HepG2 (cell line): ENCODE results near the gene RHEBL1. TPM values are rescaled to one million over a fixed set of nuclear protein-coding genes. Genes with fewer than 3 reads are reported as not detected.

ENCODE experiments used
- CENPX ChIP-seq: sonication (generic); formaldehyde crosslinking; IDR thresholded peaks from 2 replicates; pipeline ENCODE4 v1.9.0; 2021; ENCODE audit warnings: mild to moderate bottlenecking, missing genetic modification reagents, moderate library complexity
- ELF4 ChIP-seq: sonication (generic); formaldehyde crosslinking; IDR thresholded peaks from 2 replicates; pipeline ENCODE4 v1.5.0; 2020; ENCODE audit warnings: missing genetic modification reagents, mild to moderate bottlenecking, moderate library complexity, borderline replicate concordance
- FOSL2 ChIP-seq: sonication (generic); formaldehyde crosslinking; IDR thresholded peaks from 2 replicates; pipeline ENCODE4 v1.4.0; 2020; ENCODE audit warnings: missing genetic modification reagents
- FOXC1 ChIP-seq: sonication (generic); formaldehyde crosslinking; IDR thresholded peaks from 2 replicates; pipeline ENCODE4 v1.8.0; 2022; ENCODE audit warnings: mild to moderate bottlenecking, missing genetic modification reagents, borderline replicate concordance
- HMGXB4 ChIP-seq, 2 experiments: sonication (generic) in 1 of 2; formaldehyde crosslinking in 1 of 2; IDR thresholded peaks; 2 replicates each; pipeline versions ENCODE4 v1.4.0 to v1.6.1; 2018 to 2020; ENCODE audit warnings: missing genetic modification reagents in 2 of 2, borderline replicate concordance in 1 of 2, low read depth in 1 of 2, mild to moderate bottlenecking in 1 of 2, missing biosample characterization in 1 of 2
- KLF16 ChIP-seq, 2 experiments: sonication (generic) in 1 of 2; formaldehyde crosslinking in 1 of 2; IDR thresholded peaks; 2 replicates each; pipeline versions ENCODE4 v1.6.1 to v1.8.0; 2016 to 2023; ENCODE audit warnings: missing genetic modification reagents in 2 of 2, missing compliant biosample characterization in 1 of 2
- MTA1 ChIP-seq: sonication (generic); formaldehyde crosslinking; IDR thresholded peaks from 2 replicates; pipeline ENCODE4 v1.4.0; 2020; ENCODE audit warnings: missing genetic modification reagents, mild to moderate bottlenecking, borderline replicate concordance
- MXD3 ChIP-seq: IDR thresholded peaks from 2 replicates; pipeline ENCODE4 v1.6.1; 2016; ENCODE audit warnings: mild to moderate bottlenecking, missing biosample characterization, missing genetic modification reagents
- NCOR1 ChIP-seq: fragments of 200-600 bp; sonication (generic); IDR thresholded peaks from 2 replicates; pipeline ENCODE4 v1.7.0; 2017; ENCODE audit warnings: antibody characterized with exemption, low read length, borderline replicate concordance
- NR0B2 ChIP-seq: sonication (generic); formaldehyde crosslinking; IDR thresholded peaks from 2 replicates; pipeline ENCODE4 v1.4.0; 2020; ENCODE audit warnings: mild to moderate bottlenecking, missing genetic modification reagents
- SMAD9 ChIP-seq: sonication (generic); formaldehyde crosslinking; IDR thresholded peaks from 2 replicates; pipeline ENCODE4 v1.5.1; 2020; ENCODE audit warnings: mild to moderate bottlenecking, missing genetic modification reagents
- SMARCE1 ChIP-seq: fragments of 450-650 bp; IDR thresholded peaks from 2 replicates; pipeline ENCODE4 v1.6.1; 2017; ENCODE audit warnings: borderline replicate concordance
- THAP7 ChIP-seq: sonication (generic); formaldehyde crosslinking; IDR thresholded peaks from 2 replicates; pipeline ENCODE4 v1.8.1; 2023; ENCODE audit warnings: mild to moderate bottlenecking, missing genetic modification reagents
- ZC3H13 ChIP-seq: sonication (generic); formaldehyde crosslinking; IDR thresholded peaks from 2 replicates; pipeline ENCODE4 v1.8.1; 2023; ENCODE audit warnings: mild to moderate bottlenecking, missing genetic modification reagents, moderate library complexity
- ZC3H4 ChIP-seq: sonication (generic); formaldehyde crosslinking; IDR thresholded peaks from 2 replicates; pipeline ENCODE4 v1.4.0; 2020; ENCODE audit warnings: missing genetic modification reagents, borderline replicate concordance
- ZMYM2 ChIP-seq: sonication (generic); formaldehyde crosslinking; IDR thresholded peaks from 2 replicates; pipeline ENCODE4 v1.8.0; 2022; ENCODE audit warnings: mild to moderate bottlenecking, missing genetic modification reagents
- ZNF12 ChIP-seq: sonication (generic); formaldehyde crosslinking; IDR thresholded peaks from 2 replicates; pipeline ENCODE4 v1.5.0; 2020; ENCODE audit warnings: missing genetic modification reagents
- ZNF503 ChIP-seq: sonication (generic); formaldehyde crosslinking; IDR thresholded peaks from 2 replicates; pipeline ENCODE4 v1.4.0; 2020; ENCODE audit warnings: missing genetic modification reagents
- ZNF564 ChIP-seq: sonication (generic); formaldehyde crosslinking; IDR thresholded peaks from 2 replicates; pipeline ENCODE4 v1.8.1; 2023; ENCODE audit warnings: mild to moderate bottlenecking, missing genetic modification reagents
- ZNF597 ChIP-seq: sonication (generic); formaldehyde crosslinking; IDR thresholded peaks from 2 replicates; pipeline ENCODE4 v1.5.0; 2020; ENCODE audit warnings: missing genetic modification reagents
- ZNF678 ChIP-seq: sonication (generic); formaldehyde crosslinking; IDR thresholded peaks from 2 replicates; pipeline ENCODE4 v1.4.0; 2020; ENCODE audit warnings: mild to moderate bottlenecking, missing genetic modification reagents
- ZNF713 ChIP-seq: sonication (generic); formaldehyde crosslinking; IDR thresholded peaks from 2 replicates; pipeline ENCODE4 v1.4.0; 2020; ENCODE audit warnings: mild to moderate bottlenecking, missing genetic modification reagents
- polyA plus RNA-seq, 8 experiments: library from polyadenylated mRNA; depleted of rRNA in 3 of 8; stranded (reverse) in 7 of 8; unstranded in 1 of 8; fragments of >200 nt; fragmentation: Illumina TruSeq in 4 of 8; extraction: Trizol in 4 of 8; gene quantifications; 2 replicates each; pipeline versions ENCODE4 v1.2.1 to v1.2.3, GENCODE V29; 2011 to 2016; ENCODE audit warnings: low read depth in 4 of 8, missing spikeins in 1 of 8, mixed read lengths in 1 of 8; ENCODE audit not compliant: insufficient read depth in 1 of 8
- total RNA-seq, 5 experiments: library from RNA; depleted of rRNA; stranded (reverse); fragments of >200 nt; fragmentation: Illumina TruSeq; extraction: Trizol; gene quantifications; 2 replicates each; pipeline ENCODE4 v1.2.3, GENCODE V29; 2016; ENCODE audit warnings: low read depth in 1 of 5

Gene RHEBL1
- total and polyA plus RNA-seq, 2 of the 13 experiments (the other 11 are each of a cell fraction or from before 2014, with no cell fraction given) = 1.4 to 2.5 TPM

- TF ChIP-seq HMGXB4 (CRISPR knock-in tag; IDR thresholded peaks at IDR 0.05; ENCODE audit: borderline replicate concordance in 1 of 2, low read depth in 1 of 2) (peak; percentile 98 to 99), FOSL2 (peak; percentile 66), THAP7 (CRISPR knock-in tag) (no peak), MXD3 (peak; percentile 78; the same call in 1 of the 2 replicates), FOXC1 (peak; percentile 84), ZMYM2 (CRISPR knock-in tag) (no peak), ZC3H13 (CRISPR knock-in tag) (peak; percentile 90), NCOR1 (no peak; the same call in 1 of the 2 replicates), ELF4 (CRISPR knock-in tag) (0 out of 2 replicates have a peak, but pooled peaks have one; percentile 11), ZNF713 (no peak), ZNF678 (CRISPR knock-in tag) (0 out of 2 replicates have a peak, but pooled peaks have one; percentile 51), SMAD9 (CRISPR knock-in tag) (no peak), ZNF564 (CRISPR knock-in tag) (peak; percentile 81; the same call in 1 of the 2 replicates), CENPX (CRISPR knock-in tag) (no peak), NR0B2 (CRISPR knock-in tag) (peak; percentile 64; the same call in 1 of the 2 replicates), ZC3H4 (CRISPR knock-in tag) (no peak), MTA1 (CRISPR knock-in tag) (peak; percentile 85; the same call in 1 of the 2 replicates), ZNF597 (no peak), SMARCE1 (no peak), ZNF12 (CRISPR knock-in tag) (peak; percentile 15; the same call in 1 of the 2 replicates), ZNF503 (CRISPR knock-in tag) (no peak), KLF16 (CRISPR knock-in tag; IDR thresholded peaks at IDR 0.05) (peak in 1 of 2 experiments; percentile 94; a peak in 2 of 4 replicates)
Observed at GRCh38 chr12:49060237-49061156, 9.3 kb downstream of the RHEBL1 start, which contains the start of gene KMT2D (continued).
